Measurements from ENCODE around the gene DHTKD1. TPM values are rescaled to one million over a fixed set of nuclear protein-coding genes. Genes with fewer than 3 reads are reported as not detected.
A peak's percentile ranks its signal among the peaks of the same experiment; 100 is the strongest.

Gene DHTKD1
- total and polyA plus RNA-seq, 4 donors = 26.2 to 119 (median 43.0) TPM

DNA sequence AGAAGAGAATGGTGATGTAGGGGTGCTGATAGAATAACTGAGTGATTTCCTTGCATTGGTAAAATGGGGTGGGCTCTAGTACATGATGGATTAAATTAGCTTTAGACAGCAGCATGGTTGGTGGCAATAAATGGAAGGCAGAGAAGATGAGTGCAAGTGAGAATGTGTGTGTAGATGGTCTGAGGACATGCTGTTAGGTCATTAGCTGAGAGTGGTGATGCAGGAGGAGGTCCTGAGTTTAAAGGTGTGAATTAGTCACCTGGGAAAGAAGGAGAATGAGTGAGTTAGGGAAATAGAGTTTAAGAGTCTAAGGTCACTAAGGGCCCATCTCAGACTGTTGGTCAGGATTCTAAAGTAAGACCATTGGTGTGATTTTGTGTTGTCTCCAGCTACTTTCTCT, 42.8 kb downstream of the DHTKD1 start (continued):
- TF ChIP-seq, protein P1, sequence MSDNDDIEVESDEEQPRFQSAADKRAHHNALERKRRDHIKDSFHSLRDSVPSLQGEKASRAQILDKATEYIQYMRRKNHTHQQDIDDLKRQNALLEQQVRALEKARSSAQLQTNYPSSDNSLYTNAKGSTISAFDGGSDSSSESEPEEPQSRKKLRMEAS (IDR thresholded peaks at IDR 0.05) = no peak

DNA sequence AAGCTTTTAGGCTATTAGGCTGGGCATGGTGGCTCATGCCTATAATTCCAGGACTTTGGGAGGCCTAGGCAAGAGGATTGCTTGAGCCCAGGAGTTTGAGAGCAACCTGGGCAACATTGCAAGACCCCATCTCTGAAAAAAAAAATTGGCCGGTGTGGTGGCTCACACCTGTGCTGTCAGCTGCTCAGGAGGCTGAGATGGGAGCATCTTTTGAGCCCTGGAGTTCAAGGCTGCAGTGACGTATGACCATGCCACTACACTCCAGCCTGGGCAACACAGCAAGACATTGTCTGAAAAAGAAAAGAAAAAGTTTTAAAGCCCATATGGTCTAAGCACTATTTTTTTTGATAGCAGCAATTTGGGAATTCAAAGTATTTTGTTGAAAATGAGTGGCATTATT, 44.9 kb downstream of the DHTKD1 start:
- Histone ChIP-seq H3K9me3 (ENCODE audit: control insufficient read depth in 4 of 4, low read length in 3 of 4) (no peaks in the 10 kb centered on the region), H3K9ac (ENCODE audit: low read depth in 1 of 2, low read length in 2 of 2) (no peak overlapping the region), H3K27me3 (ENCODE audit: control insufficient read depth in 4 of 4, insufficient read depth in 4 of 4, low read length in 3 of 4) (no peaks in the 10 kb centered on the region), H3K4me1 (ENCODE audit: control insufficient read depth in 4 of 4, insufficient read depth in 4 of 4, low read length in 3 of 4) (no peaks in the 10 kb centered on the region), H3K4me3 (ENCODE audit: low read depth in 1 of 3, low read length in 3 of 3) (no peak overlapping the region), H3K36me3 (ENCODE audit: control insufficient read depth in 4 of 4, insufficient read depth in 3 of 4, low read depth in 1 of 4, low read length in 3 of 4) (peaks cover 22 to 63% (median 50%) of the 10 kb centered on the region in 4 donors), H3K27ac (ENCODE audit: low read depth in 1 of 2, low read length in 2 of 2) (no peak overlapping the region)
- no peak for DNase-seq (ENCODE audit: low spot score)
- no peak for TF ChIP-seq SP1 (IDR thresholded peaks at IDR 0.05)
- WGBS = 91% methylated on average over 2 of the region's 2 CpGs

DNA sequence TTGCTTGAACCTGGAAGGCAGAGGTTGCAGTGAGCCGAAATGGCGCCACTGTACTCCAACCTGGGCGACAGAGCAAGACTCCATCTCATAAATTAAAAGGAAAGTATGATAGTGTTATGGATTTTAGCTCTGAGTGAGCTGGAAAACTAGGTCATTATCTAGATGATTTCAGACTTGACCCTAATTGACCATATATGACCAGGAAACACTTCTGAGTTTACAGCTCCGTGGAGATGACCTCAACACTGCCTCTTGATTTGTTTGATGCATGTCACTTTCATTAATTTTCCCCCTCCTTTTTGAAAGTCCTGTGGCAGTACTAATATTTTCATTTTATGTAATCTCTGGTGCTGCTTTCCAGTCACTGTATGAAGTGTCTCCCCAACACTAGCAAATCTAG, 52.9 kb downstream of the DHTKD1 start:
- no peak overlapping the region for H3K27ac ChIP-seq (ENCODE audit: low read depth in 1 of 2, low read length in 2 of 2)
- no peak overlapping the region for H3K9ac ChIP-seq (ENCODE audit: low read depth in 1 of 2, low read length in 2 of 2)
- WGBS = 88% methylated on average over 4 of the region's 4 CpGs
- DNase-seq (ENCODE audit: low spot score) = no peak
- H3K36me3 ChIP-seq (ENCODE audit: control insufficient read depth in 4 of 4, insufficient read depth in 3 of 4, low read depth in 1 of 4, low read length in 3 of 4) = peaks cover 25 to 52% (median 38%) of the 10 kb centered on the region in 4 donors
- TF ChIP-seq EGR1 (IDR thresholded peaks at IDR 0.05; ENCODE audit: low read depth in 2 of 2) (no peak), RAD21 (IDR thresholded peaks at IDR 0.05) (no peak)
- TF ChIP-seq, protein P2, sequence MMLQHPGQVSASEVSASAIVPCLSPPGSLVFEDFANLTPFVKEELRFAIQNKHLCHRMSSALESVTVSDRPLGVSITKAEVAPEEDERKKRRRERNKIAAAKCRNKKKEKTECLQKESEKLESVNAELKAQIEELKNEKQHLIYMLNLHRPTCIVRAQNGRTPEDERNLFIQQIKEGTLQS (IDR thresholded peaks at IDR 0.05) = no peak
- no peaks in the 10 kb centered on the region for H3K9me3 ChIP-seq (ENCODE audit: control insufficient read depth in 4 of 4, low read length in 3 of 4)
- no peaks in the 10 kb centered on the region for H3K4me1 ChIP-seq (ENCODE audit: control insufficient read depth in 4 of 4, insufficient read depth in 4 of 4, low read length in 3 of 4)
- no peak overlapping the region for H3K4me3 ChIP-seq (ENCODE audit: low read depth in 1 of 3, low read length in 3 of 3)
- no peaks in the 10 kb centered on the region for H3K27me3 ChIP-seq (ENCODE audit: control insufficient read depth in 4 of 4, insufficient read depth in 4 of 4, low read length in 3 of 4)

DNA sequence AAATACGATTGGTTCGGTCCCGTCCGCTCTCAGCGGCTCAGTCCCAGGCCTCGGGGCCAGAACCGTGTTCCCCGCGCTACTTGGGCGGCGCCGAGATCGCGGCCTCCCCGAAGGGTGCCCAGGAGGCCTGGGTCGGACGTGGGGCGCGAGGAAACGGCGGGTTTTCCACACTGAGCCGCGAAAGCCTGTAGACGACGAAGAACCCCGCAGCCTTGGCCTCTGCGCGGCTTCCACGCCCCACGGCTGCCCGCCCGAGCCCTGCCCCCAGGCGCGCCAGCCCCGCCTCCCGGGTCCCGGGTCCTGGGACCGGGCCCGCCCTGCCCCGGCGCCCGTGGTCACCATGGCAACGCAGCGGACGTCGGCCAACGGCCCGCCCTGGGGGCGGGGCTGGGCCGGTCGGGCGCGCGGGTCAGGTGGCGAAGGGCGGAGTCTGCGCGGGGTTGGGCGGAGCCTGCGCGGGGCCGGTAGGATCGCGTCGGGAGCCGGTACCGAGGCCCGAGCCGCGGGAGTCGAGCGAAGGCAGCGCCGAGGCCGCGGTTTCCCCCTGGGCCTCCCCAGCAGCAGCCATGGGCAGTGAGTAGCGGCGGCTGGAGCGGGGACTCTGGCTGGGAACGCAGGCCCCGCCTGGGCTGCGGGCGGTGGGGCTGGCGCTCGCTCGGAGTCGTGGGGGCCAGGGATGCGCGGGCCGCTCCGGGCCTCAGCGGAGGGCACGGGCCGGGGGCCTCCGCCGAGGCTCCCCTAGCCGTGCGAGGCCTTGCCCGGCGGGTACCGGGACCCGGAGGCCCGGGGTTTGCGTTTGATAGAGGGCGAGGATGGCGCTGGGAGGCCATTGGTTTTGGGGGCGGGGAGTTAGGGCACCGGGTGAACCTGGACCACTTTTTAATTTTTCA, 60.7 kb downstream of the DHTKD1 start, which contains the start of gene SEC61A2:
SEC61A2 (plus strand) TSS at position 456 of the 890 bp plus-strand sequence; CDS start at position 567, 111 bp downstream.
- no peak for TF ChIP-seq HNF4G (IDR thresholded peaks at IDR 0.05)
- no peak for TF ChIP-seq RXRA (IDR thresholded peaks at IDR 0.05)
- TF ChIP-seq EGR1 (IDR thresholded peaks at IDR 0.05; ENCODE audit: low read depth in 2 of 2) = no peak
- peak in 1 of 2 donors; percentile 26 for TF ChIP-seq RAD21 (IDR thresholded peaks at IDR 0.05)
- no peak for TF ChIP-seq FOXA2 (IDR thresholded peaks at IDR 0.05)
- peak; percentile 20 for TF ChIP-seq YY1 (IDR thresholded peaks at IDR 0.05)
- TF ChIP-seq, protein P3, sequence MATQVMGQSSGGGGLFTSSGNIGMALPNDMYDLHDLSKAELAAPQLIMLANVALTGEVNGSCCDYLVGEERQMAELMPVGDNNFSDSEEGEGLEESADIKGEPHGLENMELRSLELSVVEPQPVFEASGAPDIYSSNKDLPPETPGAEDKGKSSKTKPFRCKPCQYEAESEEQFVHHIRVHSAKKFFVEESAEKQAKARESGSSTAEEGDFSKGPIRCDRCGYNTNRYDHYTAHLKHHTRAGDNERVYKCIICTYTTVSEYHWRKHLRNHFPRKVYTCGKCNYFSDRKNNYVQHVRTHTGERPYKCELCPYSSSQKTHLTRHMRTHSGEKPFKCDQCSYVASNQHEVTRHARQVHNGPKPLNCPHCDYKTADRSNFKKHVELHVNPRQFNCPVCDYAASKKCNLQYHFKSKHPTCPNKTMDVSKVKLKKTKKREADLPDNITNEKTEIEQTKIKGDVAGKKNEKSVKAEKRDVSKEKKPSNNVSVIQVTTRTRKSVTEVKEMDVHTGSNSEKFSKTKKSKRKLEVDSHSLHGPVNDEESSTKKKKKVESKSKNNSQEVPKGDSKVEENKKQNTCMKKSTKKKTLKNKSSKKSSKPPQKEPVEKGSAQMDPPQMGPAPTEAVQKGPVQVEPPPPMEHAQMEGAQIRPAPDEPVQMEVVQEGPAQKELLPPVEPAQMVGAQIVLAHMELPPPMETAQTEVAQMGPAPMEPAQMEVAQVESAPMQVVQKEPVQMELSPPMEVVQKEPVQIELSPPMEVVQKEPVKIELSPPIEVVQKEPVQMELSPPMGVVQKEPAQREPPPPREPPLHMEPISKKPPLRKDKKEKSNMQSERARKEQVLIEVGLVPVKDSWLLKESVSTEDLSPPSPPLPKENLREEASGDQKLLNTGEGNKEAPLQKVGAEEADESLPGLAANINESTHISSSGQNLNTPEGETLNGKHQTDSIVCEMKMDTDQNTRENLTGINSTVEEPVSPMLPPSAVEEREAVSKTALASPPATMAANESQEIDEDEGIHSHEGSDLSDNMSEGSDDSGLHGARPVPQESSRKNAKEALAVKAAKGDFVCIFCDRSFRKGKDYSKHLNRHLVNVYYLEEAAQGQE (IDR thresholded peaks at IDR 0.05) = peak; percentile 34
- no peak for TF ChIP-seq GABPA (IDR thresholded peaks at IDR 0.05 in 1 of 2, conservative IDR thresholded peaks at IDR 0.05 in 1 of 2)
- TF ChIP-seq, protein P4, sequence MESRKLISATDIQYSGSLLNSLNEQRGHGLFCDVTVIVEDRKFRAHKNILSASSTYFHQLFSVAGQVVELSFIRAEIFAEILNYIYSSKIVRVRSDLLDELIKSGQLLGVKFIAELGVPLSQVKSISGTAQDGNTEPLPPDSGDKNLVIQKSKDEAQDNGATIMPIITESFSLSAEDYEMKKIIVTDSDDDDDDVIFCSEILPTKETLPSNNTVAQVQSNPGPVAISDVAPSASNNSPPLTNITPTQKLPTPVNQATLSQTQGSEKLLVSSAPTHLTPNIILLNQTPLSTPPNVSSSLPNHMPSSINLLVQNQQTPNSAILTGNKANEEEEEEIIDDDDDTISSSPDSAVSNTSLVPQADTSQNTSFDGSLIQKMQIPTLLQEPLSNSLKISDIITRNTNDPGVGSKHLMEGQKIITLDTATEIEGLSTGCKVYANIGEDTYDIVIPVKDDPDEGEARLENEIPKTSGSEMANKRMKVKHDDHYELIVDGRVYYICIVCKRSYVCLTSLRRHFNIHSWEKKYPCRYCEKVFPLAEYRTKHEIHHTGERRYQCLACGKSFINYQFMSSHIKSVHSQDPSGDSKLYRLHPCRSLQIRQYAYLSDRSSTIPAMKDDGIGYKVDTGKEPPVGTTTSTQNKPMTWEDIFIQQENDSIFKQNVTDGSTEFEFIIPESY (IDR thresholded peaks at IDR 0.05) = no peak
- peak; percentile 34 for TF ChIP-seq SP1 (IDR thresholded peaks at IDR 0.05)
- no peak for TF ChIP-seq HNF4A (conservative IDR thresholded peaks at IDR 0.05)
- DNase-seq (ENCODE audit: low spot score) = peak; percentile 99
- H3K4me3 ChIP-seq (ENCODE audit: low read depth in 1 of 3, low read length in 3 of 3) = peak within 1 kb of the TSS; percentile 77 to 100 (median 93)
- no peaks in the 10 kb centered on the region for H3K9me3 ChIP-seq (ENCODE audit: control insufficient read depth in 4 of 4, low read length in 3 of 4)
- H3K9ac ChIP-seq (ENCODE audit: low read depth in 1 of 2, low read length in 2 of 2) = peak within 1 kb of the TSS; percentile 16 to 64
- peak within 1 kb of the TSS; percentile 91 to 92 for H3K27ac ChIP-seq (ENCODE audit: low read depth in 1 of 2, low read length in 2 of 2)
- H3K4me1 ChIP-seq (ENCODE audit: control insufficient read depth in 4 of 4, insufficient read depth in 4 of 4, low read length in 3 of 4) = peaks cover 3 to 9% (median 5%) of the 10 kb centered on the region in 4 donors
- H3K27me3 ChIP-seq (ENCODE audit: control insufficient read depth in 4 of 4, insufficient read depth in 4 of 4, low read length in 3 of 4) = no peaks in the 10 kb centered on the region
- under 1% methylated on average over 108 of the region's 108 CpGs for WGBS
- peaks cover 0 to 6% (median 4%) of the 10 kb centered on the region in 4 donors for H3K36me3 ChIP-seq (ENCODE audit: control insufficient read depth in 4 of 4, insufficient read depth in 3 of 4, low read depth in 1 of 4, low read length in 3 of 4)

Data from liver (tissue), 9 donors.